ENCODE results near the gene SPDYA. TPM values are rescaled to one million over a fixed set of nuclear protein-coding genes. Genes with fewer than 3 reads are reported as not detected.
A peak's percentile ranks its signal among the peaks of the same experiment; 100 is the strongest.

Gene SPDYA
- total RNA-seq, 2 donors from 2014 or later = 0.73 to 7.3 TPM

- H3K4me1 ChIP-seq (replicated peaks) = peaks cover 5% of the 10 kb centered on the region
- WGBS = 80% methylated on average over 12 of the region's 12 CpGs
- intact Hi-C loops (cut with DNase I) = no loop called here
Observed at GRCh38 chr2:28868611-28869010, 58.0 kb downstream of the SPDYA start.

DNA sequence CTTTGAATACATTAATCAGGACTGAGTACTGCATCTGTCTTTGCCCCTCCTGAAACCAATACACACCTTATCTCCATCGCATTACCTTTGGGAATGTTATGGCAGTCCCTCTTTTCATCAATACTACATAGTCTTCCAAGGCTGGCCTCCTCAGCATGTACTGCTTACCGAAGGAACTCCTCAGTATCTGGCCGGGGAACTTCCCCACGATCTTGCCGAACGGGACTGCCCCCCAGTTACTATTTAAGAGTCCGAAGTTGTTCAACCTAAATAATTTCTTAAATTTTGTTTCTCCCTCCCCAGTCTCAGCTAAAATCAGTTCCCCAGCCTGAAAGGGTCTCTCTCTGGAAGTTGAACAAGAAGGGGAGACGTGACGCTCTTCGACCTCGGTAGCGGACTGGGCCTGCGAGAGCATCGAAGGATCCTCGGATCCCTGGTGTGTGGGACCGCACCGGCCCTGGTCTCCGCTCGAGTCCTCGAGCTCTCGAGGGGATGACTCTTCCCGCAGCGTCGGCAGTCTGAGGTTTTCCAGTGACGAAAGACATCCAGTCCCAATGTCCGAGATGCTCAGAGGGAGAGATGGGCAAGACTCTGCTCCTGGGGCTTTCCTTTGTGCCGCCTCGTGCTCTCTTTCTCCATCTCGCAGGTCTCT lies 59.0 kb downstream of the SPDYA start:
- intact Hi-C loops (cut with DNase I) = no loop called here
- TF ChIP-seq, protein P1, sequence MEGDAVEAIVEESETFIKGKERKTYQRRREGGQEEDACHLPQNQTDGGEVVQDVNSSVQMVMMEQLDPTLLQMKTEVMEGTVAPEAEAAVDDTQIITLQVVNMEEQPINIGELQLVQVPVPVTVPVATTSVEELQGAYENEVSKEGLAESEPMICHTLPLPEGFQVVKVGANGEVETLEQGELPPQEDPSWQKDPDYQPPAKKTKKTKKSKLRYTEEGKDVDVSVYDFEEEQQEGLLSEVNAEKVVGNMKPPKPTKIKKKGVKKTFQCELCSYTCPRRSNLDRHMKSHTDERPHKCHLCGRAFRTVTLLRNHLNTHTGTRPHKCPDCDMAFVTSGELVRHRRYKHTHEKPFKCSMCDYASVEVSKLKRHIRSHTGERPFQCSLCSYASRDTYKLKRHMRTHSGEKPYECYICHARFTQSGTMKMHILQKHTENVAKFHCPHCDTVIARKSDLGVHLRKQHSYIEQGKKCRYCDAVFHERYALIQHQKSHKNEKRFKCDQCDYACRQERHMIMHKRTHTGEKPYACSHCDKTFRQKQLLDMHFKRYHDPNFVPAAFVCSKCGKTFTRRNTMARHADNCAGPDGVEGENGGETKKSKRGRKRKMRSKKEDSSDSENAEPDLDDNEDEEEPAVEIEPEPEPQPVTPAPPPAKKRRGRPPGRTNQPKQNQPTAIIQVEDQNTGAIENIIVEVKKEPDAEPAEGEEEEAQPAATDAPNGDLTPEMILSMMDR (IDR thresholded peaks at IDR 0.05) = no peak
- TF ChIP-seq POLR2AphosphoS5 (IDR thresholded peaks at IDR 0.05) (no peak), POLR2A (IDR thresholded peaks at IDR 0.05) (no peak)
- H3K36me3 ChIP-seq = no peaks in the 10 kb centered on the region
- peak; percentile 7 for DNase-seq (ENCODE audit: low spot score)
- peak overlapping the region; percentile 62 to 67 for H3K27ac ChIP-seq
- no peaks in the 10 kb centered on the region for H3K9me3 ChIP-seq
- no peaks in the 10 kb centered on the region for H3K27me3 ChIP-seq (replicated peaks; ENCODE audit: insufficient read depth)
- WGBS = under 1% methylated on average over 29 of the region's 29 CpGs
- H3K4me3 ChIP-seq = peak overlapping the region; percentile 60 to 66
- H3K4me1 ChIP-seq (replicated peaks) = peaks cover 5% of the 10 kb centered on the region

More at GRCh38 chr2:28868611-28869010, 58.0 kb downstream of the SPDYA start:
- no peak for DNase-seq (ENCODE audit: low spot score)
- no peak overlapping the region for H3K4me3 ChIP-seq
- no peak overlapping the region for H3K27ac ChIP-seq
- TF ChIP-seq POLR2A (IDR thresholded peaks at IDR 0.05) = no peak
- no peak for TF ChIP-seq POLR2AphosphoS5 (IDR thresholded peaks at IDR 0.05)
- TF ChIP-seq, protein P1 (IDR thresholded peaks at IDR 0.05) = no peak
- H3K9me3 ChIP-seq = no peaks in the 10 kb centered on the region
- H3K27me3 ChIP-seq (replicated peaks; ENCODE audit: insufficient read depth) = no peaks in the 10 kb centered on the region
- no peaks in the 10 kb centered on the region for H3K36me3 ChIP-seq

DNA sequence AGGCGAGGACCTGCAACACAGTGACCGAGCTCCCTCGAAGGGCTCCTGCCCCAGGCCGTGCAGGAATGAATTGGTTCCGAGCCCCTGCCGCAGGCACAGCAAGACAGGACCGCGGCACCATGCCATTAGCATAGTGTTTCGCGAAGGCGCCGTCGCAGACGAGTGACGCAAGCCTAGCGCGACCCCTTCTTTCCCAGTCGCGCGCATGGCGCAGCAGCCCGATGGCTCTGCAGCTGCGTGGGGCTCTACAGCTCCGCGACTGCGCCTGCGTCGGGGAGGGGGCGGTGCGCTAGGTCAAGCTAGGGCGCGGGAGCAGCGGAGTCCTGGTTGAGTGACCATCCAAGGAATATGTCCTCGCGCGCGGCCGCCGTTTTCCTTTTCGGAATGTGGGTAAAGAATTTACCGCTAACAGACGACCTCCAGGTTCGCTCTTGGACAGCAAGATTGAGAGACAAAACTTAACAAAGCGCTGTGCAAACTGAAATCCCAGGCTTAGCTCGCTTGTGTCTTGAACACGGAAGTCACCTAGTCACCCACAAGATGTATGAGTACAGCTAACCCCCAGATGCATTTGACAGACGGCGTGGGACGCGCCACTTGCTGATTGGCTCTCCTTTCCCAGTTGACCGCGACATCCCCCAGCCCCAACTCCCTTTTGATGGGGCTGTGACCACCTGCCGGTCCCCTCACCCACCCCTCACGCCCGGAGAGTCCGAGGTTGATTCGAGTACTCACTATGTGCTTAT lies 59.7 kb downstream of the SPDYA start, which contains the start of gene TRMT61B:
Gene TRMT61B, minus strand, starts transcription at position 164 of the 746 bp plus-strand sequence. Its CDS starts 32 bp downstream, at position 132.
- Histone ChIP-seq H3K27me3 (replicated peaks; ENCODE audit: insufficient read depth) (no peaks in the 10 kb centered on the region), H3K4me3 (peak within 1 kb of the TSS; percentile 60 to 66), H3K4me1 (replicated peaks) (peaks cover 5% of the 10 kb centered on the region), H3K9me3 (no peaks in the 10 kb centered on the region), H3K27ac (peak within 1 kb of the TSS; percentile 62 to 67), H3K36me3 (no peaks in the 10 kb centered on the region)
- TF ChIP-seq POLR2AphosphoS5 (IDR thresholded peaks at IDR 0.05) (peak; percentile 100), POLR2A (IDR thresholded peaks at IDR 0.05) (peak; percentile 75)
- TF ChIP-seq, protein P1 (IDR thresholded peaks at IDR 0.05) = peak in 2 of 4 experiments; percentile 29 to 40
- peak; percentile 93 for DNase-seq (ENCODE audit: low spot score)
- intact Hi-C loops (cut with DNase I) = no loop called here
- under 1% methylated on average over 49 of the region's 57 CpGs for WGBS

DNA sequence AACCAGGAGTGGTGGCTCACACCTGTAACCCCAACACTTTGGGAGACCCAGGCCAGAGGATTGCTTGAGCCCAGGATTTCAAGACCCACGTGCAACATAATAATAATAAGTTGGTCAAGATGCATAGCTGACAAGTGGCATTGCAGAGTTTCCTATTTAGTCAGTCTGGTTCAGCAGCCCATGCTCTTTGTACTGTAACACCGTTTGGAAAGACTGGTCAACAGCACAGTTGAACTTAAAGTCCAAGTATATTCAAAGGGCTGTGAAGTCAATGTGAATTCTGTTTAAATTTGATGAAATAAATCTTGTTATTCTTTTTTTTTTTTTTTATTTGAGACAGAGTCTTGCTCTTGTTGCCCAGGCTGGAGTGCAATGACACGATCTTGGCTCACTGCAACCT lies 61.0 kb downstream of the SPDYA start:
- Histone ChIP-seq H3K27me3 (replicated peaks; ENCODE audit: insufficient read depth) (no peaks in the 10 kb centered on the region), H3K9me3 (no peaks in the 10 kb centered on the region), H3K4me3 (no peak overlapping the region), H3K36me3 (no peaks in the 10 kb centered on the region), H3K4me1 (replicated peaks) (peaks cover 5% of the 10 kb centered on the region), H3K27ac (no peak overlapping the region)
- TF ChIP-seq POLR2AphosphoS5 (IDR thresholded peaks at IDR 0.05) = no peak
- no peak for TF ChIP-seq POLR2A (IDR thresholded peaks at IDR 0.05)
- TF ChIP-seq, protein P1 (IDR thresholded peaks at IDR 0.05) = no peak
- intact Hi-C loops (cut with DNase I) = no loop called here
- WGBS = 79% methylated on average over 3 of the region's 3 CpGs
- DNase-seq (ENCODE audit: low spot score) = no peak

All from prostate gland (tissue), 2 donors.